DOHH2 (cell line): ENCODE data around the gene DHH.

Experiments used
- H3F3A ChIP-seq: fragments of 200-600 bp; sonication (generic), shearing (Covaris generic); 2 replicates; pipeline ENCODE4 v1.6.0; 2016; ENCODE audit warnings: antibody characterized with exemption, mild to moderate bottlenecking; ENCODE audit not compliant: control insufficient read depth, insufficient read depth
- H3K27ac ChIP-seq: fragments of 200-600 bp; sonication (generic); 2 replicates; pipeline ENCODE4 v1.5.1; 2014; ENCODE audit warnings: low read depth, mild to moderate bottlenecking, low read length, moderate library complexity
- H3K27me3 ChIP-seq: fragments of 200-600 bp; sonication (generic); 2 replicates; pipeline ENCODE4 v1.6.1; 2014; ENCODE audit warnings: mild to moderate bottlenecking, low read length, mixed read lengths; ENCODE audit not compliant: control insufficient read depth
- H3K36me3 ChIP-seq: fragments of 200-600 bp; sonication (generic); 2 replicates; pipeline ENCODE4 v1.6.1; 2014; ENCODE audit warnings: mild to moderate bottlenecking, low read length, moderate library complexity, mixed read lengths; ENCODE audit not compliant: control insufficient read depth
- H3K4me1 ChIP-seq: fragments of 200-600 bp; sonication (generic); 2 replicates; pipeline ENCODE4 v1.6.1; 2014; ENCODE audit warnings: mild to moderate bottlenecking, low read length, mixed read lengths; ENCODE audit not compliant: control insufficient read depth
- H3K4me2 ChIP-seq: fragments of 200-600 bp; sonication (generic); 2 replicates; pipeline ENCODE4 v1.6.0; 2014; ENCODE audit warnings: mild to moderate bottlenecking, low read length, moderate library complexity
- H3K4me3 ChIP-seq: fragments of 200-600 bp; sonication (generic); 2 replicates; pipeline ENCODE4 v1.5.1; 2014; ENCODE audit warnings: mild to moderate bottlenecking, low read length, mixed read lengths
- H3K79me2 ChIP-seq: fragments of 200-600 bp; sonication (generic); 2 replicates; pipeline ENCODE4 v1.6.1; 2014; ENCODE audit warnings: mild to moderate bottlenecking, low read length, mixed read lengths; ENCODE audit not compliant: control insufficient read depth
- H3K9me2 ChIP-seq: fragments of 200-600 bp; sonication (generic); replicated peaks from 2 replicates; pipeline ENCODE4 v1.6.1; 2014; ENCODE audit warnings: mild to moderate bottlenecking, low read length, mixed read lengths; ENCODE audit not compliant: control insufficient read depth
- H3K9me3 ChIP-seq: fragments of 200-600 bp; sonication (generic); 2 replicates; pipeline ENCODE4 v1.6.1; 2014; ENCODE audit warnings: antibody characterized with exemption, low read length, mixed read lengths; ENCODE audit not compliant: control insufficient read depth, insufficient read depth
- H4K20me1 ChIP-seq: fragments of 200-600 bp; sonication (generic); 2 replicates; pipeline ENCODE4 v1.6.0; 2014; ENCODE audit warnings: low read depth, mild to moderate bottlenecking, antibody characterized with exemption, low read length, moderate library complexity; ENCODE audit not compliant: control insufficient read depth, insufficient read depth
- EZH2phosphoT487 ChIP-seq: fragments of 200-600 bp; sonication (generic); IDR thresholded peaks from 2 replicates; pipeline ENCODE4 v1.6.1; 2017; ENCODE audit warnings: borderline replicate concordance, mild to moderate bottlenecking, antibody characterized with exemption, low read length, moderate library complexity, mixed read lengths
- TF ChIP-seq, protein P1 (sequence below): fragments of 200-600 bp; sonication (generic); IDR thresholded peaks from one replicate; pipeline ENCODE4 v1.5.1; 2014; ENCODE audit warnings: antibody characterized with exemption, mild to moderate bottlenecking, low read depth, low read length; ENCODE audit not compliant: poor library complexity, severe bottlenecking

Gene DHH

DNA sequence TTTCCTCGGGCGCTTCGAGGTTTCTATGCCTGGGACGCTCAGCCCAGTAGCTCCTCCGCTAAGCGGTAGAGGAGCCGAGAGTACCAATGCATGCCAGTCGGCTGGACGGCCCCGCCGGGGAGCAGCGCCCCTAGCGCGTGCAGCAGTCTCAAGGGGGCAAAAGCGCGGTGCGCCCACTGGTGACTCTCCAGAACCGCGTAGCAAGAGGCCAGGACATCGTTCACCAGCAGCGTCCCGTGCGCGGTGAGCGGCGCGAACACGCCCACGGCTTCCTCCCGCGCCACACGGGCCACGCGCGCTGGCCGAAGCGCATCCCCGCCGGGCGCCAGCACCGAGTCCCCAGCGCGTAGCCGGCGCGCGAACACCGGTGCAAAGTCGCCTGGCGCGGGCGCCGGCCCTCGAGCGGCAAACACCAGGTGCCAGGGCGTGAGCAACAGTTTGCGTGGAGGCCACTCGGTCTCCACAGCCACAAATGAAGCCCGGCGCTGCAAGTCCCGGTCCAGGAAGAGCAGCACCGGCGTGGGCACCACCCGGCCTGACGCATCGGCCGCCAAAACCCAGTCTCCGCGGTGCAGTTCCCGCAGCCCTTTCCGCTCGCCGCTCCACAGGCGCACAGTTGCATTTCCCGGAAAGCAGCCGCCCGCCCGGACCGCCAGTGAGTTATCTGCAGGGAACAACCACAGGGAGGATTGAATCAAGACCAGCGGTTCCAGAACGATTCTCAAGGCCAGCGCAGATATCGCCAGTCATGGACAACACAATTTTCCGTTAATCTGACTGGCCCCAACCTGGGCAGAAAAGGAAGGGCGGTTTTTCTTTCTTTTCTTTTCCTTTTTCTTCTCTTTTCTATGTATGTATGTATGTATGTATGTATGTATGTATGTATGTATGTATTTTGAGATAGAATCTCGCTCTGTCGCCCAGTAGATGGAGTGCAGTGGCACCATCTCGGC, 4.5 kb downstream of the DHH start:
- no peak overlapping the region for H3K27ac ChIP-seq
- H3K9me2 ChIP-seq = no peaks in the 10 kb centered on the region
- H3K9me3 ChIP-seq = no peaks in the 10 kb centered on the region
- no peaks in the 10 kb centered on the region for H3K79me2 ChIP-seq
- H3K27me3 ChIP-seq = peaks cover 72% of the 10 kb centered on the region
- H3K4me1 ChIP-seq = peaks cover 36% of the 10 kb centered on the region
- no peaks in the 10 kb centered on the region for H4K20me1 ChIP-seq
- TF ChIP-seq EZH2phosphoT487 = peak; percentile 95
- TF ChIP-seq, protein P1, sequence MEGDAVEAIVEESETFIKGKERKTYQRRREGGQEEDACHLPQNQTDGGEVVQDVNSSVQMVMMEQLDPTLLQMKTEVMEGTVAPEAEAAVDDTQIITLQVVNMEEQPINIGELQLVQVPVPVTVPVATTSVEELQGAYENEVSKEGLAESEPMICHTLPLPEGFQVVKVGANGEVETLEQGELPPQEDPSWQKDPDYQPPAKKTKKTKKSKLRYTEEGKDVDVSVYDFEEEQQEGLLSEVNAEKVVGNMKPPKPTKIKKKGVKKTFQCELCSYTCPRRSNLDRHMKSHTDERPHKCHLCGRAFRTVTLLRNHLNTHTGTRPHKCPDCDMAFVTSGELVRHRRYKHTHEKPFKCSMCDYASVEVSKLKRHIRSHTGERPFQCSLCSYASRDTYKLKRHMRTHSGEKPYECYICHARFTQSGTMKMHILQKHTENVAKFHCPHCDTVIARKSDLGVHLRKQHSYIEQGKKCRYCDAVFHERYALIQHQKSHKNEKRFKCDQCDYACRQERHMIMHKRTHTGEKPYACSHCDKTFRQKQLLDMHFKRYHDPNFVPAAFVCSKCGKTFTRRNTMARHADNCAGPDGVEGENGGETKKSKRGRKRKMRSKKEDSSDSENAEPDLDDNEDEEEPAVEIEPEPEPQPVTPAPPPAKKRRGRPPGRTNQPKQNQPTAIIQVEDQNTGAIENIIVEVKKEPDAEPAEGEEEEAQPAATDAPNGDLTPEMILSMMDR = peak; percentile 49
- H3K4me3 ChIP-seq = peak overlapping the region; percentile 29; the same call in 1 of the 2 replicates
- no peaks in the 10 kb centered on the region for H3F3A ChIP-seq
- H3K36me3 ChIP-seq = no peaks in the 10 kb centered on the region
- H3K4me2 ChIP-seq = peak overlapping the region; percentile 52

- H3K4me3 ChIP-seq = peak overlapping the region; percentile 45; the same call in 1 of the 2 replicates
- no peaks in the 10 kb centered on the region for H3K9me2 ChIP-seq
- H3K27ac ChIP-seq = no peak overlapping the region
- H3K4me1 ChIP-seq = peaks cover 34% of the 10 kb centered on the region
- no peaks in the 10 kb centered on the region for H3K9me3 ChIP-seq
- no peaks in the 10 kb centered on the region for H3K36me3 ChIP-seq
- no peaks in the 10 kb centered on the region for H4K20me1 ChIP-seq
- H3K79me2 ChIP-seq = no peaks in the 10 kb centered on the region
- no peaks in the 10 kb centered on the region for H3F3A ChIP-seq
- peak overlapping the region; percentile 68; the same call in 1 of the 2 replicates for H3K4me2 ChIP-seq
- H3K27me3 ChIP-seq = peaks cover 60% of the 10 kb centered on the region
- TF ChIP-seq EZH2phosphoT487 = no peak
- TF ChIP-seq, protein P1 = no peak
Measured at GRCh38 chr12:49088932-49089330, 5.7 kb downstream of the DHH start.

GRCh38 chr12:49088150-49088931, 6.3 kb downstream of the DHH start:
- TF ChIP-seq, protein P1 = peak; percentile 93
- no peak for TF ChIP-seq EZH2phosphoT487
- H3K4me3 ChIP-seq = peak overlapping the region; percentile 45
- no peak overlapping the region for H3K27ac ChIP-seq

More at GRCh38 chr12:49088150-49088931, 6.3 kb downstream of the DHH start:
- H3K79me2 ChIP-seq = no peaks in the 10 kb centered on the region
- no peaks in the 10 kb centered on the region for H3K36me3 ChIP-seq
- H4K20me1 ChIP-seq = no peaks in the 10 kb centered on the region
- no peaks in the 10 kb centered on the region for H3K9me2 ChIP-seq
- H3K4me2 ChIP-seq = peak overlapping the region; percentile 68
- no peaks in the 10 kb centered on the region for H3F3A ChIP-seq
- H3K4me1 ChIP-seq = peaks cover 31% of the 10 kb centered on the region
- H3K27me3 ChIP-seq = peaks cover 54% of the 10 kb centered on the region
- H3K9me3 ChIP-seq = no peaks in the 10 kb centered on the region
